Measurements from ENCODE around the gene OXSR1. TPM values are rescaled to one million over a fixed set of nuclear protein-coding genes. Genes with fewer than 3 reads are reported as not detected.

The OXSR1 gene
- total and polyA plus RNA-seq, 4 donors, result 4.3 to 24.7 (median 12.2) TPM

DNA sequence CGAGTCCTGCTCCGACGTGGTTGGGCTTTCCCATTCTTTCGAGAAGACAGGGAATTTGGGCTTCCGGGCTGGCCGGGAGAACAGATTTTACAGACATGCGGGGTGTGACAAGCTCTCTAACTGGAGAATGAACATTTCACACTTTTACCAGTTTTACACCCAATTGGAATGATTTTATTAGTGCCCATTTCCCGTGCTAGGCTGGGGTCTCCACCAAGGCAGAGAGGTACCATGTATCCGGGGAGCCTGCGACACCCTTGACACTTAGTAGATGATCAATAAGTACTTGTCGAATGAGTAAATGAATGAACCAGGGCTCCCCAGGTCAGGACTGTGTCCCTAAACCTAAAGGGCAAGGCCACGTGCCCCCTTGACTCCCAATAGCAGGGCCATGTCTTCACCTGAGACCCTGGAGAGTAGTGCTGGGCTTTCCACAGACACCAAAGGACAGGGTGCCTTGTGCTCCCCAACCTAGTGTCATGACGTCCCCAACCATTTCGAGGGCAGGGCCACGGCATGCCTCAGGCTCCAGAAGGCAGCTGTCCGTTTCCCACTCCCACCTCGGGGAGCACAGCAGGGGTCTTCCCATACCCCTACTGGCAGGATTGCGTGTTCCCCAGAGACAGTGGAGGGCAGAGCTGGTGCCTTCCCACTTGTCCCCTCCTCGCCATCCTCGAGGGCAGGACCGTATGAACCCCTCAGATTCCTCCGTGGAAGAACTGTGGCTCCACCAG is 27.6 kb upstream of the OXSR1 start:
- no peaks in the 10 kb centered on the region for H3K9me3 ChIP-seq (ENCODE audit: control insufficient read depth in 4 of 4, low read length in 3 of 4)
- H3K4me1 ChIP-seq (ENCODE audit: control insufficient read depth in 4 of 4, insufficient read depth in 4 of 4, low read length in 3 of 4), result peaks cover 9 to 55% (median 44%) of the 10 kb centered on the region in 4 donors
- peak overlapping the region; percentile 78 to 96 (median 83) for H3K4me3 ChIP-seq (ENCODE audit: low read depth in 1 of 3, low read length in 3 of 3)
- TF ChIP-seq YY1 (IDR thresholded peaks at IDR 0.05) (no peak), RXRA (IDR thresholded peaks at IDR 0.05) (no peak), GABPA (IDR thresholded peaks at IDR 0.05 in 1 of 2, conservative IDR thresholded peaks at IDR 0.05 in 1 of 2) (peak in 1 of 2 donors; percentile 40), MAX (IDR thresholded peaks at IDR 0.05) (no peak), HNF4G (IDR thresholded peaks at IDR 0.05) (no peak), RAD21 (IDR thresholded peaks at IDR 0.05) (no peak), FOXA1 (IDR thresholded peaks at IDR 0.05) (no peak), SP1 (IDR thresholded peaks at IDR 0.05) (no peak), NR2F2 (IDR thresholded peaks at IDR 0.05) (peak; percentile 28), TAF1 (conservative IDR thresholded peaks at IDR 0.05) (no peak), CTCF (IDR thresholded peaks at IDR 0.05; ENCODE audit: low read depth, low read length, missing input control) (no peak)
- TF ChIP-seq, protein P1, sequence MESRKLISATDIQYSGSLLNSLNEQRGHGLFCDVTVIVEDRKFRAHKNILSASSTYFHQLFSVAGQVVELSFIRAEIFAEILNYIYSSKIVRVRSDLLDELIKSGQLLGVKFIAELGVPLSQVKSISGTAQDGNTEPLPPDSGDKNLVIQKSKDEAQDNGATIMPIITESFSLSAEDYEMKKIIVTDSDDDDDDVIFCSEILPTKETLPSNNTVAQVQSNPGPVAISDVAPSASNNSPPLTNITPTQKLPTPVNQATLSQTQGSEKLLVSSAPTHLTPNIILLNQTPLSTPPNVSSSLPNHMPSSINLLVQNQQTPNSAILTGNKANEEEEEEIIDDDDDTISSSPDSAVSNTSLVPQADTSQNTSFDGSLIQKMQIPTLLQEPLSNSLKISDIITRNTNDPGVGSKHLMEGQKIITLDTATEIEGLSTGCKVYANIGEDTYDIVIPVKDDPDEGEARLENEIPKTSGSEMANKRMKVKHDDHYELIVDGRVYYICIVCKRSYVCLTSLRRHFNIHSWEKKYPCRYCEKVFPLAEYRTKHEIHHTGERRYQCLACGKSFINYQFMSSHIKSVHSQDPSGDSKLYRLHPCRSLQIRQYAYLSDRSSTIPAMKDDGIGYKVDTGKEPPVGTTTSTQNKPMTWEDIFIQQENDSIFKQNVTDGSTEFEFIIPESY (IDR thresholded peaks at IDR 0.05), result no peak
- TF ChIP-seq, protein P2, sequence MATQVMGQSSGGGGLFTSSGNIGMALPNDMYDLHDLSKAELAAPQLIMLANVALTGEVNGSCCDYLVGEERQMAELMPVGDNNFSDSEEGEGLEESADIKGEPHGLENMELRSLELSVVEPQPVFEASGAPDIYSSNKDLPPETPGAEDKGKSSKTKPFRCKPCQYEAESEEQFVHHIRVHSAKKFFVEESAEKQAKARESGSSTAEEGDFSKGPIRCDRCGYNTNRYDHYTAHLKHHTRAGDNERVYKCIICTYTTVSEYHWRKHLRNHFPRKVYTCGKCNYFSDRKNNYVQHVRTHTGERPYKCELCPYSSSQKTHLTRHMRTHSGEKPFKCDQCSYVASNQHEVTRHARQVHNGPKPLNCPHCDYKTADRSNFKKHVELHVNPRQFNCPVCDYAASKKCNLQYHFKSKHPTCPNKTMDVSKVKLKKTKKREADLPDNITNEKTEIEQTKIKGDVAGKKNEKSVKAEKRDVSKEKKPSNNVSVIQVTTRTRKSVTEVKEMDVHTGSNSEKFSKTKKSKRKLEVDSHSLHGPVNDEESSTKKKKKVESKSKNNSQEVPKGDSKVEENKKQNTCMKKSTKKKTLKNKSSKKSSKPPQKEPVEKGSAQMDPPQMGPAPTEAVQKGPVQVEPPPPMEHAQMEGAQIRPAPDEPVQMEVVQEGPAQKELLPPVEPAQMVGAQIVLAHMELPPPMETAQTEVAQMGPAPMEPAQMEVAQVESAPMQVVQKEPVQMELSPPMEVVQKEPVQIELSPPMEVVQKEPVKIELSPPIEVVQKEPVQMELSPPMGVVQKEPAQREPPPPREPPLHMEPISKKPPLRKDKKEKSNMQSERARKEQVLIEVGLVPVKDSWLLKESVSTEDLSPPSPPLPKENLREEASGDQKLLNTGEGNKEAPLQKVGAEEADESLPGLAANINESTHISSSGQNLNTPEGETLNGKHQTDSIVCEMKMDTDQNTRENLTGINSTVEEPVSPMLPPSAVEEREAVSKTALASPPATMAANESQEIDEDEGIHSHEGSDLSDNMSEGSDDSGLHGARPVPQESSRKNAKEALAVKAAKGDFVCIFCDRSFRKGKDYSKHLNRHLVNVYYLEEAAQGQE (IDR thresholded peaks at IDR 0.05), result no peak
- TF ChIP-seq, protein P3, sequence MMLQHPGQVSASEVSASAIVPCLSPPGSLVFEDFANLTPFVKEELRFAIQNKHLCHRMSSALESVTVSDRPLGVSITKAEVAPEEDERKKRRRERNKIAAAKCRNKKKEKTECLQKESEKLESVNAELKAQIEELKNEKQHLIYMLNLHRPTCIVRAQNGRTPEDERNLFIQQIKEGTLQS (IDR thresholded peaks at IDR 0.05), result no peak
- 10% methylated on average over 22 of the region's 22 CpGs for WGBS
- peak overlapping the region; percentile 88 to 96 for H3K27ac ChIP-seq (ENCODE audit: low read depth in 1 of 2, low read length in 2 of 2)
- H3K36me3 ChIP-seq (ENCODE audit: control insufficient read depth in 4 of 4, insufficient read depth in 3 of 4, low read depth in 1 of 4, low read length in 3 of 4), result peaks cover 0 to 23% (median 21%) of the 10 kb centered on the region in 4 donors
- no peaks in the 10 kb centered on the region for H3K27me3 ChIP-seq (ENCODE audit: control insufficient read depth in 4 of 4, insufficient read depth in 4 of 4, low read length in 3 of 4)
- peak overlapping the region; percentile 76 to 92 for H3K9ac ChIP-seq (ENCODE audit: low read depth in 1 of 2, low read length in 2 of 2)
- no peak for DNase-seq (ENCODE audit: low spot score)

All from liver (tissue), 9 donors.